GM12878 (cell line): ENCODE results near the gene CNKSR3. TPM values are rescaled to one million over a fixed set of nuclear protein-coding genes. Genes with fewer than 3 reads are reported as not detected.

Experiments used
- ATAC-seq: fragments of 200-7000 bp; cut with Tn5 transposase; 3 replicates; pipeline ENCODE4 v1.9.1; 2020; ENCODE audit warnings: mild to moderate bottlenecking, moderate library complexity
- BruUV-seq: library from RNA; stranded (reverse); fragments of 400-500 nt; replicated peaks from 2 replicates; lab custom pipeline; 2021; lab: Mats Ljungman, UMichigan
- CTCF ChIA-PET: fragments of 300-600 bp; sonication (Branson Sonifier 250); formaldehyde crosslinking; extraction: SDS; loops from one replicate; lab custom pipeline; 2021; ENCODE audit warnings: inconsistent platforms; lab: Yijun Ruan, JAX
- POLR2A ChIA-PET: fragments of 350-600 bp; formaldehyde crosslinking; extraction: SDS; loops from one replicate; lab custom pipeline; 2021; ENCODE audit warnings: inconsistent platforms; lab: Charles Lee
- RAD21 ChIA-PET: fragments of 300-600 bp; sonication (Branson Sonifier 250); formaldehyde crosslinking; loops from one replicate; lab custom pipeline; 2023; ENCODE audit warnings: antibody characterized with exemption; ENCODE audit not compliant: unreplicated experiment; lab: Charles Lee
- SMC1A ChIA-PET: fragments of 300-600 bp; sonication (Branson Sonifier 250); formaldehyde crosslinking; loops from one replicate; lab custom pipeline; 2023; ENCODE audit not compliant: unreplicated experiment, uncharacterized antibody; lab: Charles Lee
- DNase-seq: peaks from one replicate; pipeline ENCODE4 v3.0.0-alpha.2; 2011; ENCODE audit warnings: low read depth, low spot score
- FAIRE-seq: peaks from 3 replicates; lab custom pipeline; 2011; peaks lifted over from hg19 to GRCh38; lab: Jason Lieb, UNC
- H2AFZ ChIP-seq: 2 replicates; pipeline ENCODE4 v1.6.0; 2011; ENCODE audit warnings: low read depth, low read length, control low read depth; ENCODE audit not compliant: control insufficient read depth
- H3K27ac ChIP-seq: 2 replicates; pipeline ENCODE4 v1.5.1; 2011; ENCODE audit warnings: control low read depth; ENCODE audit not compliant: control insufficient read depth, insufficient read depth
- H3K27me3 ChIP-seq, 2 experiments: replicated peaks in 1 of 2; 2 replicates each; pipeline versions ENCODE4 v1.6.0 to v1.6.1; 2011; ENCODE audit warnings: low read length in 1 of 2; ENCODE audit not compliant: control insufficient read depth in 2 of 2, insufficient read depth in 2 of 2
- H3K36me3 ChIP-seq, 2 experiments: 2 replicates each; pipeline ENCODE4 v1.5.1; 2011; ENCODE audit warnings: low read length in 1 of 2; ENCODE audit not compliant: control insufficient read depth in 2 of 2, insufficient read depth in 2 of 2
- H3K4me1 ChIP-seq: 2 replicates; pipeline ENCODE4 v1.6.1; 2011; ENCODE audit warnings: mild to moderate bottlenecking, low read length, moderate library complexity, mixed read lengths; ENCODE audit not compliant: control insufficient read depth, insufficient read depth
- H3K4me2 ChIP-seq: 2 replicates; pipeline ENCODE4 v1.6.0; 2011; ENCODE audit warnings: control low read depth; ENCODE audit not compliant: control insufficient read depth, insufficient read depth
- H3K4me3 ChIP-seq: fragments of 200-600 bp; sonication (generic); 2 replicates; pipeline ENCODE4 v1.5.1; 2016
- H3K79me2 ChIP-seq: 2 replicates; pipeline ENCODE4 v1.6.0; 2011; ENCODE audit warnings: low read length; ENCODE audit not compliant: control insufficient read depth, insufficient read depth
- H3K9ac ChIP-seq: 2 replicates; pipeline ENCODE4 v1.8.0; 2011; ENCODE audit warnings: low read length, control low read depth, mixed read lengths; ENCODE audit not compliant: control insufficient read depth, insufficient read depth
- H3K9me3 ChIP-seq: replicated peaks from 3 replicates; pipeline ENCODE4 v1.5.1; 2011; ENCODE audit warnings: mild to moderate bottlenecking, low read length; ENCODE audit not compliant: control insufficient read depth, insufficient read depth
- H4K20me1 ChIP-seq: 2 replicates; pipeline ENCODE4 v1.6.0; 2011; ENCODE audit not compliant: control insufficient read depth, insufficient read depth
- BCL11A ChIP-seq: IDR thresholded peaks from 2 replicates; pipeline ENCODE4 v1.6.1; 2011; ENCODE audit warnings: low read depth, low read length
- CHD2 ChIP-seq: IDR thresholded peaks from 2 replicates; pipeline ENCODE4 v1.6.1; 2011; ENCODE audit warnings: low read depth, low read length, improper control_type of control experiment, borderline replicate concordance
- EGR1 ChIP-seq, 2 experiments: IDR thresholded peaks; 1 replicate in 1 of 2; 2 replicates in 1 of 2; pipeline ENCODE4 v1.6.1; 2011 to 2012; ENCODE audit warnings: low read depth in 2 of 2, low read length in 2 of 2, borderline replicate concordance in 1 of 2, mild to moderate bottlenecking in 1 of 2, moderate library complexity in 1 of 2
- JUND ChIP-seq: IDR thresholded peaks from 2 replicates; pipeline ENCODE4 v1.6.1; 2012; ENCODE audit warnings: low read depth, mild to moderate bottlenecking, low read length, improper control_type of control experiment, moderate library complexity
- MTA2 ChIP-seq: fragments of 450-650 bp; IDR thresholded peaks from 2 replicates; pipeline ENCODE4 v1.6.1; 2016; ENCODE audit warnings: low read depth, mild to moderate bottlenecking, moderate library complexity
- MXI1 ChIP-seq: fragments of 150-350 bp; IDR thresholded peaks from 2 replicates; pipeline ENCODE4 v1.6.1; 2011; ENCODE audit warnings: low read depth, mild to moderate bottlenecking, inconsistent platforms, low read length, improper control_type of control experiment
- NFIC ChIP-seq: IDR thresholded peaks from 2 replicates; pipeline ENCODE4 v1.6.1; 2012; ENCODE audit warnings: low read depth, mild to moderate bottlenecking, inconsistent platforms, low read length, moderate library complexity
- NR2C2 ChIP-seq: IDR thresholded peaks from 2 replicates; pipeline ENCODE4 v1.6.1; 2011; ENCODE audit warnings: borderline replicate concordance, low read depth; ENCODE audit not compliant: control insufficient read depth, insufficient read length
- PAX5 ChIP-seq: IDR thresholded peaks from 2 replicates; pipeline ENCODE4 v1.6.1; 2011; ENCODE audit warnings: low read depth, low read length, borderline replicate concordance
- PBX3 ChIP-seq: IDR thresholded peaks from 2 replicates; pipeline ENCODE4 v1.6.1; 2011; ENCODE audit warnings: mild to moderate bottlenecking, low read depth, low read length, moderate library complexity; ENCODE audit not compliant: insufficient replicate concordance
- SMAD5 ChIP-seq: IDR thresholded peaks from 2 replicates; pipeline ENCODE4 v1.6.1; 2016; ENCODE audit warnings: antibody characterized with exemption, low read depth
- SMC3 ChIP-seq: IDR thresholded peaks from 2 replicates; pipeline ENCODE4 v1.6.1; 2011; ENCODE audit warnings: low read length, improper control_type of control experiment, borderline replicate concordance
- ZNF384 ChIP-seq: IDR thresholded peaks from 2 replicates; pipeline ENCODE4 v1.6.1; 2012; ENCODE audit warnings: low read depth, mild to moderate bottlenecking, low read length, improper control_type of control experiment, borderline replicate concordance
- ZSCAN29 ChIP-seq: fragments of 450-650 bp; IDR thresholded peaks from 2 replicates; pipeline ENCODE4 v1.6.1; 2017; ENCODE audit warnings: mild to moderate bottlenecking, moderate library complexity
- WGBS: methylation state at CpG from one replicate; pipeline ENCODE4 v1.1.6; 2016; ENCODE audit warnings: low lambda C conversion rate; ENCODE audit not compliant: insufficient replicate concordance, insufficient coverage; ENCODE audit errors: missing lambda C conversion rate; 5-methylcytosine and 5-hydroxymethylcytosine counted together
- in situ Hi-C: fragments of 300-500 bp; cut with MboI; formaldehyde crosslinking; loops from 9 replicates; pipeline ENCODE4 v1.14.3; 2018; ENCODE audit warnings: mixed read lengths
- intact Hi-C: fragments of 100-400 bp; cut with micrococcal nuclease; formaldehyde crosslinking; loops from one replicate; pipeline ENCODE4 v1.14.2; 2022; ENCODE audit not compliant: unreplicated experiment
- polyA plus RNA-seq, 11 experiments: library from polyadenylated mRNA; depleted of rRNA in 4 of 11; unstranded in 6 of 11; stranded (reverse) in 5 of 11; fragments of >200 nt; fragmentation: Nextera tagmentation in 4 of 11; fragmentation: Illumina TruSeq in 1 of 11; extraction: Ambion mirVana in 4 of 11; extraction: Trizol in 1 of 11; gene quantifications; 1 replicate in 1 of 11; 2 replicates in 10 of 11; pipeline versions ENCODE4 v1.2.1 to v1.2.3, GENCODE V29; 2011 to 2016; ENCODE audit warnings: inconsistent platforms in 2 of 11, missing spikeins in 2 of 11, low read depth in 1 of 11
- total RNA-seq, 4 experiments: library from RNA; depleted of rRNA in 3 of 4; stranded (reverse); fragments of >200 nt in 3 of 4; fragmentation: Illumina TruSeq in 1 of 4; extraction: Trizol in 1 of 4; gene quantifications; 2 replicates each; pipeline versions ENCODE4 v1.2.1 to v1.2.3, GENCODE V29; 2013 to 2021
- TF ChIP-seq, protein P1 (sequence below): fragments of 450-650 bp; IDR thresholded peaks from 2 replicates; pipeline ENCODE4 v1.6.1; 2016; ENCODE audit warnings: mild to moderate bottlenecking, moderate library complexity, borderline replicate concordance
- TF ChIP-seq, protein P2 (sequence below): IDR thresholded peaks from 2 replicates; pipeline ENCODE4 v1.6.1; 2011; ENCODE audit warnings: borderline replicate concordance, low read depth, mild to moderate bottlenecking, moderate library complexity, low read length; ENCODE audit not compliant: insufficient read depth, poor library complexity, severe bottlenecking
- TF ChIP-seq, protein P3 (sequence below): IDR thresholded peaks from 2 replicates; pipeline ENCODE4 v1.6.1; 2012; ENCODE audit warnings: low read depth, low read length, improper control_type of control experiment

The CNKSR3 gene
- total and polyA plus RNA-seq, 10 of the 15 experiments (the other 5 are each of a cell fraction or from before 2014, with no cell fraction given): under 0.01 to 0.48 (median 0.12) TPM; not detected in 2

GRCh38 chr6:154466139-154466538, 44.3 kb downstream of the CNKSR3 start:
- H3K4me3 ChIP-seq: no peak overlapping the region
- WGBS: 74% methylated on average over 3 of the region's 3 CpGs
- no TSS peak for BruUV-seq
- H3K79me2 ChIP-seq: no peaks in the 10 kb centered on the region
- in situ Hi-C loops: no loop called here
- intact Hi-C loops: no loop called here
- H4K20me1 ChIP-seq: no peaks in the 10 kb centered on the region
- H3K9me3 ChIP-seq: peaks cover 3% of the 10 kb centered on the region; the same call in 2 of the 3 replicates
- no peaks in the 10 kb centered on the region for H3K36me3 ChIP-seq
- no peak overlapping the region for H3K4me2 ChIP-seq
- FAIRE-seq (no peak), DNase-seq (no peak), ATAC-seq (no peak)
- ChIA-PET RAD21 (no interaction called here), SMC1A (no interaction called here), POLR2A (no interaction called here), CTCF (no interaction called here)
- H3K27ac ChIP-seq: no peak overlapping the region
- no peak overlapping the region for H2AFZ ChIP-seq
- H3K9ac ChIP-seq: no peak overlapping the region
- H3K27me3 ChIP-seq: no peaks in the 10 kb centered on the region
- no peaks in the 10 kb centered on the region for H3K4me1 ChIP-seq
- TF ChIP-seq JUND: no peak
- no peak for TF ChIP-seq PBX3
- TF ChIP-seq, protein P1, sequence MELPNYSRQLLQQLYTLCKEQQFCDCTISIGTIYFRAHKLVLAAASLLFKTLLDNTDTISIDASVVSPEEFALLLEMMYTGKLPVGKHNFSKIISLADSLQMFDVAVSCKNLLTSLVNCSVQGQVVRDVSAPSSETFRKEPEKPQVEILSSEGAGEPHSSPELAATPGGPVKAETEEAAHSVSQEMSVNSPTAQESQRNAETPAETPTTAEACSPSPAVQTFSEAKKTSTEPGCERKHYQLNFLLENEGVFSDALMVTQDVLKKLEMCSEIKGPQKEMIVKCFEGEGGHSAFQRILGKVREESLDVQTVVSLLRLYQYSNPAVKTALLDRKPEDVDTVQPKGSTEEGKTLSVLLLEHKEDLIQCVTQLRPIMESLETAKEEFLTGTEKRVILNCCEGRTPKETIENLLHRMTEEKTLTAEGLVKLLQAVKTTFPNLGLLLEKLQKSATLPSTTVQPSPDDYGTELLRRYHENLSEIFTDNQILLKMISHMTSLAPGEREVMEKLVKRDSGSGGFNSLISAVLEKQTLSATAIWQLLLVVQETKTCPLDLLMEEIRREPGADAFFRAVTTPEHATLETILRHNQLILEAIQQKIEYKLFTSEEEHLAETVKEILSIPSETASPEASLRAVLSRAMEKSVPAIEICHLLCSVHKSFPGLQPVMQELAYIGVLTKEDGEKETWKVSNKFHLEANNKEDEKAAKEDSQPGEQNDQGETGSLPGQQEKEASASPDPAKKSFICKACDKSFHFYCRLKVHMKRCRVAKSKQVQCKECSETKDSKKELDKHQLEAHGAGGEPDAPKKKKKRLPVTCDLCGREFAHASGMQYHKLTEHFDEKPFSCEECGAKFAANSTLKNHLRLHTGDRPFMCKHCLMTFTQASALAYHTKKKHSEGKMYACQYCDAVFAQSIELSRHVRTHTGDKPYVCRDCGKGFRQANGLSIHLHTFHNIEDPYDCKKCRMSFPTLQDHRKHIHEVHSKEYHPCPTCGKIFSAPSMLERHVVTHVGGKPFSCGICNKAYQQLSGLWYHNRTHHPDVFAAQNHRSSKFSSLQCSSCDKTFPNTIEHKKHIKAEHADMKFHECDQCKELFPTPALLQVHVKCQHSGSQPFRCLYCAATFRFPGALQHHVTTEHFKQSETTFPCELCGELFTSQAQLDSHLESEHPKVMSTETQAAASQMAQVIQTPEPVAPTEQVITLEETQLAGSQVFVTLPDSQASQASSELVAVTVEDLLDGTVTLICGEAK: no peak
- TF ChIP-seq MXI1: no peak
- TF ChIP-seq PAX5: no peak
- TF ChIP-seq NR2C2: no peak
- TF ChIP-seq EGR1 (IDR thresholded peaks at IDR 0.05; ENCODE audit: borderline replicate concordance in 1 of 2, low read depth in 2 of 2, low read length in 2 of 2): no peak
- no peak for TF ChIP-seq ZNF384
- TF ChIP-seq, protein P2, sequence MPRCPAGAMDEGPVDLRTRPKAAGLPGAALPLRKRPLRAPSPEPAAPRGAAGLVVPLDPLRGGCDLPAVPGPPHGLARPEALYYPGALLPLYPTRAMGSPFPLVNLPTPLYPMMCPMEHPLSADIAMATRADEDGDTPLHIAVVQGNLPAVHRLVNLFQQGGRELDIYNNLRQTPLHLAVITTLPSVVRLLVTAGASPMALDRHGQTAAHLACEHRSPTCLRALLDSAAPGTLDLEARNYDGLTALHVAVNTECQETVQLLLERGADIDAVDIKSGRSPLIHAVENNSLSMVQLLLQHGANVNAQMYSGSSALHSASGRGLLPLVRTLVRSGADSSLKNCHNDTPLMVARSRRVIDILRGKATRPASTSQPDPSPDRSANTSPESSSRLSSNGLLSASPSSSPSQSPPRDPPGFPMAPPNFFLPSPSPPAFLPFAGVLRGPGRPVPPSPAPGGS: no peak
- TF ChIP-seq CHD2: no peak
- TF ChIP-seq, protein P3, sequence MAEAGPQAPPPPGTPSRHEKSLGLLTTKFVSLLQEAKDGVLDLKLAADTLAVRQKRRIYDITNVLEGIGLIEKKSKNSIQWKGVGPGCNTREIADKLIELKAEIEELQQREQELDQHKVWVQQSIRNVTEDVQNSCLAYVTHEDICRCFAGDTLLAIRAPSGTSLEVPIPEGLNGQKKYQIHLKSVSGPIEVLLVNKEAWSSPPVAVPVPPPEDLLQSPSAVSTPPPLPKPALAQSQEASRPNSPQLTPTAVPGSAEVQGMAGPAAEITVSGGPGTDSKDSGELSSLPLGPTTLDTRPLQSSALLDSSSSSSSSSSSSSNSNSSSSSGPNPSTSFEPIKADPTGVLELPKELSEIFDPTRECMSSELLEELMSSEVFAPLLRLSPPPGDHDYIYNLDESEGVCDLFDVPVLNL: no peak
- TF ChIP-seq NFIC: no peak
- no peak for TF ChIP-seq SMAD5
- TF ChIP-seq ZSCAN29: no peak
- no peak for TF ChIP-seq BCL11A
- no peak for TF ChIP-seq MTA2
- no peak for TF ChIP-seq SMC3
